SK-N-SH (cell line): Measurements from ENCODE around the gene BCAS2. TPM values are rescaled to one million over a fixed set of nuclear protein-coding genes. Genes with fewer than 3 reads are reported as not detected.

ENCODE experiments used
- CTCF ChIA-PET: fragments of 300-600, 350-600 bp; formaldehyde crosslinking; extraction: SDS; loops from one replicate; lab custom pipeline; 2021; lab: Yijun Ruan, JAX
- POLR2A ChIA-PET: fragments of 350-600 bp; sonication (Branson Sonifier 250); formaldehyde crosslinking; extraction: SDS; loops from one replicate; lab custom pipeline; 2020; ENCODE audit warnings: antibody characterized with exemption, inconsistent platforms; lab: Yijun Ruan, JAX
- DNase-seq: peaks from one replicate; pipeline ENCODE4 v3.0.0; 2012
- H2AFZ ChIP-seq: fragments of 200-600 bp; sonication (generic); 2 replicates; pipeline ENCODE4 v1.8.1; 2016; ENCODE audit warnings: antibody characterized with exemption, mild to moderate bottlenecking, low read depth
- H3F3A ChIP-seq: fragments of 200-600 bp; sonication (generic); replicated peaks from 2 replicates; pipeline ENCODE3; 2016; ENCODE audit warnings: antibody characterized with exemption, mild to moderate bottlenecking; ENCODE audit not compliant: insufficient read depth
- H3K27ac ChIP-seq, 2 experiments: fragments of 200-500 bp in 1 of 2; fragments of 200-600 bp in 1 of 2; sonication (Bioruptor generic) in 1 of 2; sonication (generic), shearing (Covaris generic) in 1 of 2; 2 replicates each; pipeline versions ENCODE4 v1.5.1 to v1.6.1; 2014 to 2016; ENCODE audit warnings: low read depth in 2 of 2, inconsistent platforms in 1 of 2, low read length in 1 of 2, mild to moderate bottlenecking in 1 of 2, mixed read lengths in 1 of 2
- H3K27me3 ChIP-seq: fragments of 200-600 bp; sonication (generic), shearing (Covaris generic); 2 replicates; pipeline ENCODE4 v1.6.1; 2016; ENCODE audit warnings: mixed run types; ENCODE audit not compliant: insufficient read depth
- H3K36me3 ChIP-seq, 2 experiments: fragments of 200-500 bp in 1 of 2; fragments of 200-600 bp in 1 of 2; sonication (Bioruptor generic) in 1 of 2; sonication (generic) in 1 of 2; replicated peaks in 1 of 2; 2 replicates each; pipeline versions ENCODE3 to v1.5.1; 2014 to 2016; ENCODE audit warnings: low read length in 1 of 2, mild to moderate bottlenecking in 1 of 2; ENCODE audit not compliant: insufficient read depth in 2 of 2, control insufficient read depth in 1 of 2
- H3K4me1 ChIP-seq, 2 experiments: fragments of 200-500 bp in 1 of 2; fragments of 200-600 bp in 1 of 2; sonication (Bioruptor generic) in 1 of 2; sonication (generic), shearing (Covaris generic) in 1 of 2; 2 replicates each; pipeline versions ENCODE4 v1.5.1 to v1.6.1; 2014 to 2016; ENCODE audit warnings: low read depth in 1 of 2, low read length in 1 of 2, mixed run types in 1 of 2; ENCODE audit not compliant: insufficient read depth in 2 of 2, control insufficient read depth in 1 of 2
- H3K4me2 ChIP-seq: fragments of 200-600 bp; sonication (generic), shearing (Covaris generic); 2 replicates; pipeline ENCODE4 v1.6.1; 2017; ENCODE audit warnings: mixed run types
- H3K4me3 ChIP-seq, 2 experiments: fragments of 200-500 bp in 1 of 2; fragments of 200-600 bp in 1 of 2; sonication (Bioruptor generic) in 1 of 2; sonication (generic), shearing (Covaris generic) in 1 of 2; 2 replicates each; pipeline versions ENCODE4 v1.5.1 to v1.8.1; 2014 to 2016; ENCODE audit warnings: low read depth in 2 of 2, inconsistent platforms in 1 of 2, low read length in 1 of 2, mild to moderate bottlenecking in 1 of 2, mixed read lengths in 1 of 2, moderate library complexity in 1 of 2
- H3K79me2 ChIP-seq: fragments of 200-600 bp; sonication (generic); 2 replicates; pipeline ENCODE4 v1.8.1; 2017; ENCODE audit warnings: mild to moderate bottlenecking; ENCODE audit not compliant: insufficient read depth
- H3K9ac ChIP-seq: fragments of 200-600 bp; sonication (generic); 2 replicates; pipeline ENCODE4 v1.6.1; 2017; ENCODE audit warnings: mixed run types
- H3K9me2 ChIP-seq: fragments of 200-600 bp; sonication (generic); 2 replicates; pipeline ENCODE4 v1.6.1; 2017; ENCODE audit warnings: mixed run types
- H3K9me3 ChIP-seq: fragments of 200-600 bp; sonication (generic); 2 replicates; pipeline ENCODE4 v1.6.1; 2017; ENCODE audit warnings: mixed run types, mild to moderate bottlenecking, moderate library complexity
- H4K20me1 ChIP-seq: fragments of 200-600 bp; sonication (generic); 2 replicates; pipeline ENCODE4 v1.6.1; 2017; ENCODE audit warnings: mild to moderate bottlenecking, mixed run types; ENCODE audit not compliant: insufficient read depth
- CTCF ChIP-seq: fragments of 200-600 bp; sonication (generic); IDR thresholded peaks from 2 replicates; pipeline ENCODE4 v1.6.1; 2017; ENCODE audit warnings: antibody characterized with exemption, mild to moderate bottlenecking, moderate library complexity
- MEF2A ChIP-seq: IDR thresholded peaks from 2 replicates; pipeline ENCODE4 v1.4.0; 2012; ENCODE audit warnings: low read depth, borderline replicate concordance
- MXI1 ChIP-seq: IDR thresholded peaks from 2 replicates; pipeline ENCODE4 v1.6.1; 2012; ENCODE audit warnings: mild to moderate bottlenecking, low read depth, low read length, improper control_type of control experiment
- NFIC ChIP-seq: IDR thresholded peaks from 2 replicates; pipeline ENCODE4 v1.4.0; 2012; ENCODE audit warnings: borderline replicate concordance
- NRF1 ChIP-seq: IDR thresholded peaks from 2 replicates; pipeline ENCODE4 v1.6.1; 2012; ENCODE audit warnings: low read depth, mild to moderate bottlenecking, low read length
- RFX5 ChIP-seq: IDR thresholded peaks from 2 replicates; pipeline ENCODE4 v1.6.1; 2012; ENCODE audit warnings: mild to moderate bottlenecking, improper control_type of control experiment, low read length
- RXRA ChIP-seq: IDR thresholded peaks from 2 replicates; pipeline ENCODE4 v1.4.0; 2012; ENCODE audit warnings: low read depth, mild to moderate bottlenecking, borderline replicate concordance
- WGBS: methylation state at CpG from one replicate; pipeline ENCODE4 v1.1.6; 2017; ENCODE audit warnings: low lambda C conversion rate; 5-methylcytosine and 5-hydroxymethylcytosine counted together
- polyA plus RNA-seq, 3 experiments: library from polyadenylated mRNA; depleted of rRNA; stranded (reverse); fragments of >200 nt; gene quantifications; 2 replicates each; pipeline ENCODE4 v1.2.3, GENCODE V29; 2012
- TF ChIP-seq, protein P1 (sequence below): IDR thresholded peaks from 2 replicates; pipeline ENCODE4 v1.6.1; 2012; ENCODE audit warnings: mild to moderate bottlenecking, low read depth, low read length, moderate library complexity
- TF ChIP-seq, protein P2 (sequence below): IDR thresholded peaks from 2 replicates; pipeline ENCODE4 v1.4.0; 2012; ENCODE audit warnings: low read depth, borderline replicate concordance

The BCAS2 gene
- polyA plus RNA-seq, 1 of the 3 experiments (the other 2 are of a cell fraction), result 19.6 TPM

DNA sequence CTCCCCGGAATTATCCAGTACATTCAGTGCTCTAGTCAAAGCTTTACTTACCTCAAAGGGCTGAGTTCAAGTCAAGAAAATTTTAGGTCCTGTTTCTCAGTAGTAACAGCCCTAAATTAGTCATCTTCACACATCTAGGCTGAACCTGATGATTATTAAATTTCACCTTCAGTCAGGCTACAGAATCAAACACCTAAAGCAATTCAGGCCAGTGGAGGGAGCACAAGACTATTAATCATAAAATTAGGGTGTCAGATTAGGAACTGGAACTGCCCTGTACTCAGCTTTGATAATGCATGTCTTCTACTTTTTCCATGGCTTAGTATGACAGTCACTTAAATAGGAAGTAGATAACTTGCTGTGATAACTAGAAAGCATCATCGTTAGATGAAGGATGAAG is 28.4 kb upstream of the BCAS2 start:
- TF ChIP-seq RFX5 (no peak), CTCF (no peak), MXI1 (no peak), RXRA (no peak)
- no peaks in the 10 kb centered on the region; a peak in 1 of 4 replicates for H3K4me1 ChIP-seq
- H3K27ac ChIP-seq, result no peak overlapping the region
- no peak overlapping the region for H2AFZ ChIP-seq
- no peaks in the 10 kb centered on the region for H3F3A ChIP-seq
- H3K9me2 ChIP-seq, result no peaks in the 10 kb centered on the region
- no peak overlapping the region for H3K9ac ChIP-seq
- H4K20me1 ChIP-seq, result no peaks in the 10 kb centered on the region
- CTCF ChIA-PET, result no interaction called here
- H3K79me2 ChIP-seq, result no peaks in the 10 kb centered on the region
- H3K4me2 ChIP-seq, result no peak overlapping the region
- DNase-seq, result no peak
- 20% methylated on average over 2 of the region's 2 CpGs for WGBS
- no peaks in the 10 kb centered on the region; the same call in 1 of the 2 replicates for H3K27me3 ChIP-seq
- H3K4me3 ChIP-seq, result no peak overlapping the region
- H3K9me3 ChIP-seq, result no peaks in the 10 kb centered on the region
- H3K36me3 ChIP-seq, result no peaks in the 10 kb centered on the region
- POLR2A ChIA-PET, result no interaction called here

- no peaks in the 10 kb centered on the region for H3K9me3 ChIP-seq
- POLR2A ChIA-PET, result no interaction called here
- H3F3A ChIP-seq, result no peaks in the 10 kb centered on the region
- H4K20me1 ChIP-seq, result no peaks in the 10 kb centered on the region
- no peaks in the 10 kb centered on the region for H3K79me2 ChIP-seq
- no peaks in the 10 kb centered on the region; a peak in 1 of 4 replicates for H3K4me1 ChIP-seq
- TF ChIP-seq, protein P1, sequence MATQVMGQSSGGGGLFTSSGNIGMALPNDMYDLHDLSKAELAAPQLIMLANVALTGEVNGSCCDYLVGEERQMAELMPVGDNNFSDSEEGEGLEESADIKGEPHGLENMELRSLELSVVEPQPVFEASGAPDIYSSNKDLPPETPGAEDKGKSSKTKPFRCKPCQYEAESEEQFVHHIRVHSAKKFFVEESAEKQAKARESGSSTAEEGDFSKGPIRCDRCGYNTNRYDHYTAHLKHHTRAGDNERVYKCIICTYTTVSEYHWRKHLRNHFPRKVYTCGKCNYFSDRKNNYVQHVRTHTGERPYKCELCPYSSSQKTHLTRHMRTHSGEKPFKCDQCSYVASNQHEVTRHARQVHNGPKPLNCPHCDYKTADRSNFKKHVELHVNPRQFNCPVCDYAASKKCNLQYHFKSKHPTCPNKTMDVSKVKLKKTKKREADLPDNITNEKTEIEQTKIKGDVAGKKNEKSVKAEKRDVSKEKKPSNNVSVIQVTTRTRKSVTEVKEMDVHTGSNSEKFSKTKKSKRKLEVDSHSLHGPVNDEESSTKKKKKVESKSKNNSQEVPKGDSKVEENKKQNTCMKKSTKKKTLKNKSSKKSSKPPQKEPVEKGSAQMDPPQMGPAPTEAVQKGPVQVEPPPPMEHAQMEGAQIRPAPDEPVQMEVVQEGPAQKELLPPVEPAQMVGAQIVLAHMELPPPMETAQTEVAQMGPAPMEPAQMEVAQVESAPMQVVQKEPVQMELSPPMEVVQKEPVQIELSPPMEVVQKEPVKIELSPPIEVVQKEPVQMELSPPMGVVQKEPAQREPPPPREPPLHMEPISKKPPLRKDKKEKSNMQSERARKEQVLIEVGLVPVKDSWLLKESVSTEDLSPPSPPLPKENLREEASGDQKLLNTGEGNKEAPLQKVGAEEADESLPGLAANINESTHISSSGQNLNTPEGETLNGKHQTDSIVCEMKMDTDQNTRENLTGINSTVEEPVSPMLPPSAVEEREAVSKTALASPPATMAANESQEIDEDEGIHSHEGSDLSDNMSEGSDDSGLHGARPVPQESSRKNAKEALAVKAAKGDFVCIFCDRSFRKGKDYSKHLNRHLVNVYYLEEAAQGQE, result no peak
- TF ChIP-seq, protein P2, sequence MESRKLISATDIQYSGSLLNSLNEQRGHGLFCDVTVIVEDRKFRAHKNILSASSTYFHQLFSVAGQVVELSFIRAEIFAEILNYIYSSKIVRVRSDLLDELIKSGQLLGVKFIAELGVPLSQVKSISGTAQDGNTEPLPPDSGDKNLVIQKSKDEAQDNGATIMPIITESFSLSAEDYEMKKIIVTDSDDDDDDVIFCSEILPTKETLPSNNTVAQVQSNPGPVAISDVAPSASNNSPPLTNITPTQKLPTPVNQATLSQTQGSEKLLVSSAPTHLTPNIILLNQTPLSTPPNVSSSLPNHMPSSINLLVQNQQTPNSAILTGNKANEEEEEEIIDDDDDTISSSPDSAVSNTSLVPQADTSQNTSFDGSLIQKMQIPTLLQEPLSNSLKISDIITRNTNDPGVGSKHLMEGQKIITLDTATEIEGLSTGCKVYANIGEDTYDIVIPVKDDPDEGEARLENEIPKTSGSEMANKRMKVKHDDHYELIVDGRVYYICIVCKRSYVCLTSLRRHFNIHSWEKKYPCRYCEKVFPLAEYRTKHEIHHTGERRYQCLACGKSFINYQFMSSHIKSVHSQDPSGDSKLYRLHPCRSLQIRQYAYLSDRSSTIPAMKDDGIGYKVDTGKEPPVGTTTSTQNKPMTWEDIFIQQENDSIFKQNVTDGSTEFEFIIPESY, result no peak
- no peak for TF ChIP-seq NRF1
- TF ChIP-seq NFIC, result no peak
- no peak for TF ChIP-seq MEF2A
- CTCF ChIA-PET, result interaction anchor here (1.3 kb wide), 1 partner anchor 60 kb away, joined by 3 read pairs; the partner anchor contains the start of gene DENND2C
- no peaks in the 10 kb centered on the region for H3K9me2 ChIP-seq
- H2AFZ ChIP-seq, result no peak overlapping the region
- H3K4me3 ChIP-seq, result no peak overlapping the region
- no peaks in the 10 kb centered on the region; the same call in 1 of the 2 replicates for H3K27me3 ChIP-seq
- no peaks in the 10 kb centered on the region for H3K36me3 ChIP-seq
- no peak overlapping the region for H3K9ac ChIP-seq
- no peak overlapping the region for H3K27ac ChIP-seq
- no peak overlapping the region for H3K4me2 ChIP-seq
- WGBS, result 11% methylated on average over 3 of the region's 3 CpGs
- DNase-seq, result no peak
These were observed 27.6 kb upstream of the BCAS2 start for GRCh38 chr1:114609026-114609425.
